Measurements from ENCODE around the gene DNAJC15. TPM values are rescaled to one million over a fixed set of nuclear protein-coding genes. Genes with fewer than 3 reads are reported as not detected.
"Not testable (repeated sequence)": the region's sequence is repeated elsewhere in the genome, so short reads cannot be mapped to it uniquely, and the experiment has no call there.

The DNAJC15 gene
- total RNA-seq, 2 experiments from 2014 or later, result 14.6 to 16.3 TPM

- H3K4me1 Mint-ChIP-seq, result peaks cover 31% of the 10 kb centered on the region
- ChIA-PET CTCF (no interaction called here), POLR2A (no interaction called here)
- no peaks in the 10 kb centered on the region for H3K9me3 Mint-ChIP-seq
- H3K27ac Mint-ChIP-seq, result no peak overlapping the region
- no peak overlapping the region for H3K4me3 Mint-ChIP-seq
- no peaks in the 10 kb centered on the region for H3K27me3 Mint-ChIP-seq
- H3K36me3 Mint-ChIP-seq (ENCODE audit: low read depth), result peaks cover 39% of the 10 kb centered on the region
- no peak for DNase-seq
Observed at GRCh38 chr13:43039966-43040365, 16.6 kb downstream of the DNAJC15 start.

GRCh38 chr13:43040581-43041368, 17.4 kb downstream of the DNAJC15 start:
- CTCF ChIA-PET, H3K27ac Mint-ChIP-seq, DNase-seq, H3K9me3 Mint-ChIP-seq, H3K4me3 Mint-ChIP-seq, POLR2A ChIA-PET, H3K27me3 Mint-ChIP-seq: not testable (repeated sequence)
- Mint-ChIP-seq H3K4me1 (peaks cover 38% of the 10 kb centered on the region), H3K36me3 (ENCODE audit: low read depth) (peaks cover 38% of the 10 kb centered on the region)

- POLR2A ChIA-PET, result interaction anchor here (0.7 to 1.0 kb wide), 2 partner anchors 18 to 51 kb away, joined by 3 read pairs; partner anchors contain the start of gene DNAJC15
- H3K4me3 Mint-ChIP-seq, result no peak overlapping the region
Observed at GRCh38 chr13:43041369-43041921, 18.1 kb downstream of the DNAJC15 start.

GRCh38 chr13:43042410-43042921, 19.1 kb downstream of the DNAJC15 start:
- Mint-ChIP-seq H3K4me1 (peaks cover 45% of the 10 kb centered on the region), H3K4me3 (no peak overlapping the region), H3K9me3 (no peaks in the 10 kb centered on the region), H3K27ac (no peak overlapping the region), H3K36me3 (ENCODE audit: low read depth) (peaks cover 47% of the 10 kb centered on the region), H3K27me3 (no peaks in the 10 kb centered on the region)
- no peak for DNase-seq
- ChIA-PET CTCF (no interaction called here), POLR2A (interaction anchor here (0.7 to 1.0 kb wide), 4 partner anchors 19 to 53 kb away, joined by 3 to 4 read pairs (median 3); partner anchors contain the start of gene DNAJC15)

More at GRCh38 chr13:43041369-43041921, 18.1 kb downstream of the DNAJC15 start:
- no peak overlapping the region for H3K27ac Mint-ChIP-seq
- no peak for DNase-seq
- CTCF ChIA-PET, result no interaction called here
- H3K4me1 Mint-ChIP-seq, result peaks cover 42% of the 10 kb centered on the region
- H3K36me3 Mint-ChIP-seq (ENCODE audit: low read depth), result peaks cover 41% of the 10 kb centered on the region
- no peaks in the 10 kb centered on the region for H3K9me3 Mint-ChIP-seq
- H3K27me3 Mint-ChIP-seq, result no peaks in the 10 kb centered on the region

GRCh38 chr13:43044720-43045301, 21.4 kb downstream of the DNAJC15 start:
- CTCF ChIA-PET, result interaction anchor here (1.4 kb wide), 1 partner anchor 22 kb away, joined by 3 read pairs; the partner anchor contains the start of gene DNAJC15
- DNase-seq, result no peak
- Mint-ChIP-seq H3K4me3 (peak overlapping the region; percentile 21), H3K9me3 (no peaks in the 10 kb centered on the region), H3K4me1 (peaks cover 54% of the 10 kb centered on the region), H3K36me3 (ENCODE audit: low read depth) (peaks cover 36% of the 10 kb centered on the region), H3K27me3 (no peaks in the 10 kb centered on the region), H3K27ac (peak overlapping the region; percentile 55)
- POLR2A ChIA-PET, result no interaction called here

GRCh38 chr13:43045302-43045773, 22.0 kb downstream of the DNAJC15 start:
- H3K9me3 Mint-ChIP-seq, H3K27me3 Mint-ChIP-seq, POLR2A ChIA-PET: not testable (repeated sequence)
- Mint-ChIP-seq H3K36me3 (ENCODE audit: low read depth) (peaks cover 36% of the 10 kb centered on the region), H3K4me3 (peak overlapping the region; percentile 21), H3K4me1 (peaks cover 57% of the 10 kb centered on the region), H3K27ac (peak overlapping the region; percentile 55)
- peak; percentile 38 for DNase-seq
- CTCF ChIA-PET, result interaction anchor here (1.4 kb wide), 1 partner anchor 22 kb away, joined by 3 read pairs; the partner anchor contains the start of gene DNAJC15

GRCh38 chr13:43046259-43046658, 22.9 kb downstream of the DNAJC15 start:
- no peak overlapping the region for H3K27ac Mint-ChIP-seq
- peaks cover 56% of the 10 kb centered on the region for H3K4me1 Mint-ChIP-seq
- no peak for DNase-seq
- no peaks in the 10 kb centered on the region for H3K9me3 Mint-ChIP-seq
- no peak overlapping the region for H3K4me3 Mint-ChIP-seq
- CTCF ChIA-PET, result interaction anchor here (1.6 kb wide), 1 partner anchor 54 kb away, joined by 3 read pairs; the partner anchor contains the start of gene EPSTI1
- no peaks in the 10 kb centered on the region for H3K27me3 Mint-ChIP-seq
- POLR2A ChIA-PET, result interaction anchor here (1.5 kb wide), 1 partner anchor 55 kb away, joined by 4 read pairs; no protein-coding TSS in a partner anchor
- peaks cover 36% of the 10 kb centered on the region for H3K36me3 Mint-ChIP-seq (ENCODE audit: low read depth)

- Mint-ChIP-seq H3K36me3 (ENCODE audit: low read depth) (peaks cover 15% of the 10 kb centered on the region), H3K4me1 (peaks cover 32% of the 10 kb centered on the region), H3K27me3 (no peaks in the 10 kb centered on the region), H3K9me3 (peaks cover 6% of the 10 kb centered on the region), H3K27ac (no peak overlapping the region), H3K4me3 (no peak overlapping the region)
- ChIA-PET POLR2A (interaction anchor here (1.0 to 1.9 kb wide), 7 partner anchors 15 to 65 kb away, joined by 3 to 18 read pairs (median 4); partner anchors contain the start of genes DNAJC15 and EPSTI1), CTCF (interaction anchor here (0.7 to 1.6 kb wide), 3 partner anchors 18 to 62 kb away, joined by 3 to 4 read pairs (median 4); partner anchors contain the start of gene DNAJC15)
- DNase-seq, result no peak
Observed at GRCh38 chr13:43054803-43055802, 31.7 kb downstream of the DNAJC15 start.

- Mint-ChIP-seq H3K27ac (peak overlapping the region; percentile 75), H3K4me3 (peak overlapping the region; percentile 8)
- POLR2A ChIA-PET, result interaction anchor here (1.1 to 2.9 kb wide), 3 partner anchors 18 to 65 kb away, joined by 3 to 14 read pairs (median 4); partner anchors contain the start of genes DNAJC15 and EPSTI1
Observed at GRCh38 chr13:43057653-43058317, 34.4 kb downstream of the DNAJC15 start.

GRCh38 chr13:43058318-43058674, 34.9 kb downstream of the DNAJC15 start:
- DNase-seq, result peak; percentile 27
- POLR2A ChIA-PET, result interaction anchor here (1.1 to 2.9 kb wide), 2 partner anchors 17 to 65 kb away, joined by 3 to 14 read pairs; partner anchors contain the start of gene EPSTI1

More at GRCh38 chr13:43057653-43058317, 34.4 kb downstream of the DNAJC15 start:
- H3K36me3 Mint-ChIP-seq (ENCODE audit: low read depth), result peaks cover 26% of the 10 kb centered on the region
- CTCF ChIA-PET, result interaction anchor here (0.5 to 1.4 kb wide), 2 partner anchors 65 to 112 kb away, joined by 3 to 4 read pairs; no protein-coding TSS in a partner anchor
- DNase-seq, result no peak
- peaks cover 44% of the 10 kb centered on the region for H3K4me1 Mint-ChIP-seq
- H3K9me3 Mint-ChIP-seq, result peaks cover 6% of the 10 kb centered on the region
- H3K27me3 Mint-ChIP-seq, result no peaks in the 10 kb centered on the region

GRCh38 chr13:43058831-43059230, 35.4 kb downstream of the DNAJC15 start:
- Mint-ChIP-seq H3K36me3 (ENCODE audit: low read depth) (peaks cover 26% of the 10 kb centered on the region), H3K4me3 (no peak overlapping the region), H3K27ac (no peak overlapping the region), H3K4me1 (peaks cover 44% of the 10 kb centered on the region), H3K9me3 (no peaks in the 10 kb centered on the region), H3K27me3 (no peaks in the 10 kb centered on the region)
- ChIA-PET POLR2A (interaction anchor here (1.3 to 2.9 kb wide), 2 partner anchors 25 to 66 kb away, joined by 3 to 14 read pairs; partner anchors contain the start of gene EPSTI1), CTCF (no interaction called here)
- DNase-seq, result no peak

More at GRCh38 chr13:43058318-43058674, 34.9 kb downstream of the DNAJC15 start:
- no peaks in the 10 kb centered on the region for H3K27me3 Mint-ChIP-seq
- peak overlapping the region; percentile 1 for H3K4me3 Mint-ChIP-seq
- peak overlapping the region; percentile 75 for H3K27ac Mint-ChIP-seq
- H3K4me1 Mint-ChIP-seq, result peaks cover 44% of the 10 kb centered on the region
- CTCF ChIA-PET, result no interaction called here
- peaks cover 1% of the 10 kb centered on the region for H3K9me3 Mint-ChIP-seq
- H3K36me3 Mint-ChIP-seq (ENCODE audit: low read depth), result peaks cover 26% of the 10 kb centered on the region

Data from activated CD4-positive, alpha-beta memory T cell treated with anti-CD3 and anti-CD28 coated beads, Interleukin-2, amount 10 ng/mL, durations not matched to agents 7 days and 5 days (primary cell).